ENCODE measurements around the gene CYP4V2. TPM values are rescaled to one million over a fixed set of nuclear protein-coding genes. Genes with fewer than 3 reads are reported as not detected.

The CYP4V2 gene
- total RNA-seq, 4 donors from 2014 or later: 27.5 to 43.1 (median 35.5) TPM

- Histone ChIP-seq H3K4me3 (no peak overlapping the region), H3K27ac (replicated peaks in 1 of 4) (no peak overlapping the region), H3K9me3 (no peaks in the 10 kb centered on the region), H3K4me1 (no peaks in the 10 kb centered on the region), H3K36me3 (peaks cover 5 to 62% (median 27%) of the 10 kb centered on the region in 4 donors), H3K27me3 (no peaks in the 10 kb centered on the region)
- DNase-seq (ENCODE audit: extremely low spot score): peak; percentile 55
- intact Hi-C loops (cut with DNase I): no loop called here
- 77% methylated on average over 11 of the region's 17 CpGs for WGBS
- TF ChIP-seq POLR2AphosphoS5 (IDR thresholded peaks at IDR 0.05): no peak
- TF ChIP-seq CTCF (IDR thresholded peaks at IDR 0.05): no peak
- TF ChIP-seq EP300 (IDR thresholded peaks at IDR 0.05): no peak
- TF ChIP-seq POLR2A (IDR thresholded peaks at IDR 0.05; ENCODE audit: low read depth): no peak
These were observed 33.1 kb upstream of the CYP4V2 start for GRCh38 chr4:186158021-186158813.

- intact Hi-C loops (cut with DNase I): no loop called here
These were observed 32.4 kb upstream of the CYP4V2 start for GRCh38 chr4:186158966-186159365.

GRCh38 chr4:186159613-186160012, 31.8 kb upstream of the CYP4V2 start:
- TF ChIP-seq POLR2AphosphoS5 (IDR thresholded peaks at IDR 0.05): no peak
- TF ChIP-seq CTCF (IDR thresholded peaks at IDR 0.05): no peak
- no peak for TF ChIP-seq POLR2A (IDR thresholded peaks at IDR 0.05; ENCODE audit: low read depth)
- TF ChIP-seq EP300 (IDR thresholded peaks at IDR 0.05): no peak
- DNase-seq (ENCODE audit: extremely low spot score): peak; percentile 60
- Histone ChIP-seq H3K4me3 (no peak overlapping the region), H3K27ac (replicated peaks in 1 of 4) (no peak overlapping the region), H3K27me3 (no peaks in the 10 kb centered on the region), H3K4me1 (no peaks in the 10 kb centered on the region), H3K9me3 (no peaks in the 10 kb centered on the region), H3K36me3 (peaks cover 0 to 63% (median 29%) of the 10 kb centered on the region in 4 donors)
- intact Hi-C loops (cut with DNase I): no loop called here
- WGBS: 79% methylated on average over 6 of the region's 6 CpGs

More at GRCh38 chr4:186158966-186159365, 32.4 kb upstream of the CYP4V2 start:
- Histone ChIP-seq H3K4me1 (no peaks in the 10 kb centered on the region), H3K27ac (replicated peaks in 1 of 4) (no peak overlapping the region), H3K4me3 (no peak overlapping the region), H3K36me3 (peaks cover 0 to 62% (median 29%) of the 10 kb centered on the region in 4 donors), H3K27me3 (no peaks in the 10 kb centered on the region), H3K9me3 (no peaks in the 10 kb centered on the region)
- 88% methylated on average over 5 of the region's 5 CpGs for WGBS
- TF ChIP-seq POLR2AphosphoS5 (IDR thresholded peaks at IDR 0.05) (no peak), EP300 (IDR thresholded peaks at IDR 0.05) (no peak), CTCF (IDR thresholded peaks at IDR 0.05) (no peak), POLR2A (IDR thresholded peaks at IDR 0.05; ENCODE audit: low read depth) (no peak)
- no peak for DNase-seq (ENCODE audit: extremely low spot score)

GRCh38 chr4:186161138-186161537, 30.2 kb upstream of the CYP4V2 start:
- TF ChIP-seq POLR2AphosphoS5 (IDR thresholded peaks at IDR 0.05): no peak
- no peak for TF ChIP-seq EP300 (IDR thresholded peaks at IDR 0.05)
- no peak for TF ChIP-seq CTCF (IDR thresholded peaks at IDR 0.05)
- TF ChIP-seq POLR2A (IDR thresholded peaks at IDR 0.05; ENCODE audit: low read depth): no peak
- Histone ChIP-seq H3K4me3 (no peak overlapping the region), H3K27ac (replicated peaks in 1 of 4) (no peak overlapping the region), H3K27me3 (no peaks in the 10 kb centered on the region), H3K9me3 (no peaks in the 10 kb centered on the region), H3K36me3 (peaks cover 0 to 65% (median 32%) of the 10 kb centered on the region in 4 donors), H3K4me1 (no peaks in the 10 kb centered on the region)
- intact Hi-C loops (cut with DNase I): no loop called here
- DNase-seq (ENCODE audit: extremely low spot score): peak; percentile 55
- WGBS: 71% methylated on average over 6 of the region's 6 CpGs
